Thyroid gland (tissue), 4 donors: ENCODE results near the gene ABCC4.

ENCODE experiments used
- CTCF ChIP-seq, 6 experiments: fragments of 200-600 bp in 3 of 6; fragments of 450-650 bp in 3 of 6; sonication (generic) in 3 of 6; IDR thresholded peaks; one replicate each; pipeline ENCODE4 v1.5.1; 2016 to 2019; ENCODE audit warnings: antibody characterized with exemption in 6 of 6, mild to moderate bottlenecking in 2 of 6, inconsistent platforms in 1 of 6, moderate library complexity in 1 of 6
- POLR2A ChIP-seq, 2 donors: fragments of 450-650 bp; IDR thresholded peaks; one replicate each; pipeline ENCODE4 v1.6.1; 2017; ENCODE audit warnings: antibody characterized with exemption in 2 of 2, mild to moderate bottlenecking in 2 of 2, moderate library complexity in 1 of 2

- TF ChIP-seq CTCF (IDR thresholded peaks at IDR 0.05) = no peak
- TF ChIP-seq POLR2A (IDR thresholded peaks at IDR 0.05) = no peak
Measured at GRCh38 chr13:95195146-95195545, 106.1 kb downstream of the ABCC4 start.
